ELF-1 (cell line): ENCODE data around the gene PEX1.
"Not testable (repeated sequence)": the region's sequence is repeated elsewhere in the genome, so short reads cannot be mapped to it uniquely, and the experiment has no call there.

Source experiments
- DNase-seq: peaks from one replicate; pipeline ENCODE4 v3.0.0-alpha.2; 2016; ENCODE audit warnings: low read depth, low spot score

Gene PEX1

DNA sequence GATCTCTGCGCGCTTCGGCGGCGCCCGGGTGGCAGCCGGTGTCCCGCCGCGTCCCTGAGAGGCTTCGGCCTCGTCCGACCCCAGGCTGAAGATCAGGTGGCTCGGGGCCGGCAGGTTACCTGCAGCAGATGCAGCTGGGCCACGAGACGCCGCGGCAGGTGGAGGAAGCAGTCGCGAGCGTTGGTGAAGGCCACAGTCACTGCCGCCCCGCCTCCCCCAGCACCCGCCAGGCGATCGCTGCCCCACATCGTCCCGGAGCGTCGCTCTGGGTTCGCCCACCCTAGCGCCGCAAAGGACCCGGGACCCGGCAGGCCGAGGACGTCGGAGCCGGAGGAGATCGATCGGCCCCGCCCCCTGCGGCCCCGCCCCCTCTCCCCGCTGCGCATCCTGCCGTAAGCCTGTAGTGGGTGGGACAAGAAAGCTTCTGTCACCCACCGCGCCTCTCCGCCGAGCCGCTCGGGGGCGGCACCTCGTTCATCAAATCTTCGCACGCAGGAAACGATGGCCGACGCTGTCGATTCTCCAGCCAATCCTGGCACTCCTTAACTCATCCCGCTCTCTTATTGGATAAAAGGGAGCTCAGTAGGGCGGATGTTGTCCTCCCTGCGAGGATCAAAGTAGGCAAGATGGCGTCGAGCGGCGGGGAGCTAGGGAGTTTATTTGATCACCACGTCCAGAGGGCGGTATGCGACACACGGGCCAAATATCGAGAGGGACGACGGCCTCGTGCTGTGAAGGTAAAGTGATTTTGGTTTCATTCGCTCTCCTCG is at the start of gene PEX1, which contains the start of gene RBM48:
TSS of gene PEX1 (minus strand) at position 333 of the 770 bp plus-strand sequence. CDS start at position 248, 85 bp downstream.
TSS of gene RBM48 (plus strand) at position 608 of the 770 bp plus-strand sequence. CDS start at position 627, 19 bp downstream.
- peak; percentile 99 for DNase-seq

DNA sequence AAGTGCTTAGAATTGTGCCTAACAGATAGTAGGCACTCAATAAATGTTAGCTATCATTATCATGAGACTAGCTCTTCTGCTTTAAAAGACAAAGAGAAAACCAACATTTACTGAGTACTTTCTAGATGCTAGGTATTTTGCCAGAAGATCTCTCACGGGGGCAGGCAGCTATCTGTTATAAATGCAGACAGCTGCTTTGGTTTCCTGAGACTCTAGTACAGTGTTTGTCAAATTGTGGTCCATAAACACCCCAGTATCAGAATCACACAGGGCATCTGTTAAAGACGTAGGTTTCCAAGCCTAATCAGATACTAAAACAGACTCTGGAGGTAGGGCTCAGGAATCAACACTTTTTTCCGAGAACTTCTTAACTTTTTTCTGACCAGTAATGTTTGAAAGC is 48.0 kb upstream of the PEX1 start:
- no peak for DNase-seq

DNA sequence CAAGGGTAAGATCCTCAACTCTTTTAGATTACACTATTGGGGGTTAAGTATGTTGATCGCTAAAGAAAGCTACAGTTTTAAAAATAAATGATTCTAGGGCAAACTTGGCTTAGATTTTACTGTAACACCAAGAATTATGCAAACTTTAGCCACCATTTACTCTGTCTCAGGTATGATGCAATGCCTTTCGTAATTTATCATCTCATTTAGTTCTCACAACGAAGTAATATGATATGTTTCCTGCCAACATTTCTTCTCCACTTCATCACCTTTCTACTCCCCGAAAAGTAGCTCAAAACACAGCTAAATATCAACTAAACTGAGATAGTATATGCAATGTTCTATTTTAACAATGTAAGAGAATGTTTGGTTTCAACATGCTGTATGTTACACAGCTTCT is 40.8 kb upstream of the PEX1 start:
- no peak for DNase-seq

DNA sequence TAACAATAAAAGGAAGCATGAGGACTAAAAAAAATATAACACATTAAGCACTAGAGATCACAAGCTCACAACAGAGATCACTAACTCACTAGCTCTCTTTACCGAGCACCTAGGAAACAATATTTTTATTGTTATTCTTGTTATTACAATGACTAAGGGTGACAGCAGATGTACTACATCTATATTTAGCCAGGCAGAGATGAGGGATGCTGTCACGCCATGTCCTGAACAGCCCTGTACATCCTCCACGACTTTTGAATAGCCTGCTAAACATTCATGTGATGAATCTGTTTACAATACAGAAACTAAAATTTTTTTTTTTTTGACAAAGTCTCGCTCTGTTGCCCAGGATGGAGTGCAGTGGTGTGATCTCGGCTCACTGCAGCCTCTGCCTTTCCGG is 39.1 kb upstream of the PEX1 start:
- DNase-seq, result no peak

DNA sequence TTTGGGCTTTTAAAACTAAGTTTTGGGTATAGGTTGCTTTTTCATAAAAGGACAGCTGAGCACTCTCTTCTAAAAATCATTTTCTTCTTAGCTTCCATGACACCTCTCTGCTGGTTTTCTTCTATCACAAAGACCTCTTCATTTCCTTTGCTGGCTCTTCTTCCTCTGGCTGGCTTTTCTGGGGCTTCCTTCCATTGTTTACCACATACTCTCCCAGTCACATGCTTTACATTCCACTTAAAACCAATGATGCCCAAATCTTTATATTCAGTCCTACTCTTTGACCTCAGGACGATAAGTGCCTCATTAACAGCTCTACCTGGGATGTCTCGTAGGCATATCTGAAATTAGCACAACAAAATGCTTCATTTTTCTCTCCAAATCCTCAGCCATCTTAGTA is 35.0 kb upstream of the PEX1 start:
- DNase-seq, result no peak

DNA sequence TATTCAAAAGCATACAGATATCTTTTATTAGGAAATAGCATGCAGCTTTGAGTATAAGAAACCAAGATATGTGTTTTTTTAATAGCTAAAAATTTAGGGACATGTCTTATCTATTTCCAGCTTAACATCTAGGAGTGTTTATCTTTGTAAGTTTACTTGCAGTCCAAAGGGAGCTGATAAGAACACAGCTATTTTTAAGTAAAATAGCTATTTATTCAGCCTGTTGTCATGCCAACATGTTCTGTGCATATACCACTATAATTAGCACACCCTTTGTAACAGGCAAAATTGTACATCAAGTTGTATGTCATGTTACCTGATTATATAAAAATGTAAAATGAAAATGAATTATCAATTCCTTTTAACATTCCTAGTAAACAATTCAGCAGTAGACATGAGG is 32.3 kb upstream of the PEX1 start:
- no peak for DNase-seq

DNA sequence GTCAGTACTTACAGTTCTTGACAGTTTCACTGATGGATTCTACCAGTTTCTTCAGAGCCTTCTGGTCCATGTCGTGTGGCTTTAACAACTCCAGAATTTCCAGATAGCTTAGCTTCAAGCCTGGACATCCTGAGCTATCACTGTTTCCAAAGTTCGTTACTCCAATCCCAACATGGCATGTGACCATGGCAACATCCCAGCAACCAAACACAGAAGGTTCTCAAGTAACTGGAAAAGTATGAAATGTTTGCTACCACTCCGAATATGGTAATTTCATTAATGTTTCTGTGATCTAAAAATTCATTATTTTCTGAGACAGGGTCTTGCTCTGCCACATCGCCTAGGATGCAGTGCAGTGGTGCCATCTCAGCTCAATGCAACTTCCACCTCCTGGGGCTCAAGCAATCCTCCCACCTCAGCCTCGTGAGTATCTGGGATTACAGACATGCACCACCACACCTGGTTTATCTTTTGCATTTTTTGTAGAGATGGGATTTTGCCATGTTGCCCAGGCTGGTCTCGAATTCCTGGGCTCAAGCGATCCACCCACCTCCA is 29.6 kb upstream of the PEX1 start:
- no peak for DNase-seq

DNA sequence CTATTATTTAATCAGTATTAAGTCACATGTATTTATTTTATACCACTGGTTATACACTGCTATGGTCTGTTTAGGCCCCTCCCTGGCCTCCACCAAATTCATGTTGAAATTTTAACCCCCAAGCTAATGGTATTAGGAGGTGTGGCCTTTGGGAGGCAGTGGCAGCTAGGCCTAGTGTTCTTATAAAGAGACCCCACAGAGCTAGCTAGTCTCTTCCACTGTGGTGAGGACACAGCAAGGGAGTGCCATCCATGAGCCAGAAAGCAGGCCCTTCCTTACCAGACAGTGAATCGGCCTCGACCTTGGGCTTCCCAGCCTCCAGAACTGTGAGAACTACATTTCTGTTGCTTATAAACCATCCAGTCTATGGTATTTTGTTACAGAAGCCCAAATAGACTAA is 28.9 kb upstream of the PEX1 start:
- DNase-seq, result no peak

DNA sequence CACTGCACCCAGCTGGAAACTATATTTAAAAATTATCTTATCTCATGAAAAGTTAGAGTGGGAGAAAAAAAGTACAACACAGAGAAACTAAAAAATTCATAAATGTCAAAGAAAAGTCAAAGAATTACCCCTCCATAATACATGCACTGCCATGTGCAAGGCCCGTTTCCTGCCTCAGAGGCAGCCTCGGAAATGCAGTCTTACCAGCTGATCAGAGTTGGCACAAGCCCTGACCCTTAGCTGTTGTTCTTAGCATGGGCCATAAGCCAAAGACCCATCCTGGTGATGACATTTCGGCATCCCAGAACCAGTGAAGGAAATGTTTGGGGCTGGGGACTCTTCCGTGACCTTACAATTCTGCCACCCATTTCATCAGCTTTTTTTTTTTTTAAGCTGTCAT is 21.9 kb upstream of the PEX1 start:
- no peak for DNase-seq

DNA sequence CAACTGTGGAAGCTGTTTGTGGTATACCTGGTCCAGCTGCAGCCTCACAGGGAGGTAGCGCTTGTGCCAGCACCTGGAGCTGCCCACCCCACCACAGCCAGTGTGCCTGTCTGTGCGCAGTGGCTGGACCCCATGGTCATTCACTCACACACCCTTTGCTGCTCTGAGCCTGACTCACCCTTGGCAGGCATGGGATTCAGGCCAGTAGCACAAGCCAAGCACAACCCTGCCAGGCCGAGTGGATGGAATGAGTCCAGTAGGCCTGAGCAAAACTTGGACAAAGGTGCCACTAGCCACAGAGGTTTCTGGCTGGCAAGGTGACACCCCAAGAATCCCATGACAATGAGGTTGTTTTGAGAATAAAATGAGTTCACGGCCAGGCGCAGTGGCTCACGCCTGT is 19.3 kb upstream of the PEX1 start:
- DNase-seq, result no peak

DNA sequence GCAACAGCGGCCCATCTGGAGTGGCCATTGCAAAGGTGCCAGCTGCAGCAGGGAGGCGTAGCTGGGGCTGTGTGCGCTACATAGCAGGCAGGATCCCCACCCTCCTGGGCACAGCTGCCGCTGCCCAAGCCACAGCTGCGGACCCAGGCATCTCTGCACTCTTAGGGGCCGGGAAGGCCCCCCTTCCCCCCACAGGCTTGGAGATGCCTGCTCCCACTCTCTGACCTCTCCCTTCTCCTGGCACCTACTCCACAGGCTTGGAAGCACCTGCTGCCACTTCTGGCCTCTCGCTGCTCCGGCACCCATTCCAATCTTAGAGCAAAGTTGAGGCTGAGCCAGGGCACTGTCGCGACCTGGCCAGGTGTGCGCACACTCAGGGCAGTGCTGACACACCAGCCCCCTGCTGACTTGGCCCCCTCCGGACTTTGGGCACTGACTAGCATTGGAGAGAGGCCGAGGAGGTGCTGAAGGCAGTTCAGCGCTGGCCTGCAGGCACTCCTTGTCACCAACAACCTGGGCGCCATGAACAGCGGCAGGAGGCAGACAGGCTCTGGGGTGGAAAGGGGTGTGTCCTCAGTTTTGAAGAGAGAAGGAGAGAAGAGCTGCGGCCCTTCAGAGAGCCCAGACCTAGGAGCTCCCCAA is 18.7 kb upstream of the PEX1 start:
- DNase-seq, result no peak

DNA sequence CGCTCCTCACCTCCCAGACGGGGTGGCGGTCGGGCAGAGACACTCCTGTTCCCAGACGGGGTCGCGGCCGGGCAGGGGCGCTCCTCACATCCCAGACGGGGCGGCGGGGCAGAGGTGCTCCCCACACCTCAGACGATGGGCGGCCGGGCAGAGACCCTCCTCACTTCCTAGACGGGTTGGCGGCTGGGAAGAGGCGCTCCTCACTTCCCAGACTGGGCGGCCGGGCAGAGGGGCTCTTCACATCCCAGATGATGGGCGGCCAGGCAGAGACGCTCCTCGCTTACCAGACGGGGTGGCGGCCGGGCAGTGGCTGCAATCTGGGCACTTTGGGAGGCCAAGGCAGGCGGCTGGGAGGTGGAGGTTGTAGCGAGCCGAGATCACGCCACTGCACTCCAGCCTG is 16.8 kb upstream of the PEX1 start:
- not testable (repeated sequence) for DNase-seq

DNA sequence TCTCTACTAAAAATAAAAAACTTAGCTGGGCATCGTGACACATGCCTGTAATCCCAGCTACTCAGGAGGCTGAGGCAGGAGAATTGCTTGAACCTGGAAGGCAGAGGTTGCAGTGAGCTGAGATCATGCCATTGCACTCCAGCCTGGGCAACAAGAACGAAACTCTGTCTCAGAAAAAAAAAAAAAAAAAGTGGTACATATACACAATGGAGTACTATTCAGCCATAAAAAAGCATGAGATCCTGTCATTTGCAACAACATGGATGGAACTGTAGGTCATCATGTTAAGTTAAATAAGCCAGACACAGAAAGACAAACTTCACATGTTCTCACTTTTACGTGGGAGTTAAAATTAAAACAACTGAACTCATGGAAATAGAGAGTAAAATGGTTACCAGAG is 15.2 kb upstream of the PEX1 start:
- DNase-seq, result not testable (repeated sequence)

DNA sequence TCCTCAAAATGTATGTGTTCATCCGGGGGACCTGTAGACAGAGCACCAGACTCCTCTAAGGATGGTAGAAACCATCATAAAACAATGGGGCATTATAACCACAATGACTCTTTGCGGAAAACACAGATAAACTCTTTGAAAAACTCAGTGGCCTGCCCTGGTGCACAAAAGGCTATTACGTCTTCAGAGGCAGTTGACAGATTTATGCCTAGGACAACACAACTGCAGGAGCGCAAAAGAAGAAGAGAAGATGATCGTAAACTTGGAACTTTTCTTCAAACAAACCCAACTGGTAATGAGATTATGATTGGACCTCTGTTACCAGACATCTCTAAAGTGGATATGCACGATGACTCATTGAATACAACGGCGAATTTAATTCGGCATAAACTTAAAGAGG is 6.3 kb upstream of the PEX1 start:
- DNase-seq, result no peak

DNA sequence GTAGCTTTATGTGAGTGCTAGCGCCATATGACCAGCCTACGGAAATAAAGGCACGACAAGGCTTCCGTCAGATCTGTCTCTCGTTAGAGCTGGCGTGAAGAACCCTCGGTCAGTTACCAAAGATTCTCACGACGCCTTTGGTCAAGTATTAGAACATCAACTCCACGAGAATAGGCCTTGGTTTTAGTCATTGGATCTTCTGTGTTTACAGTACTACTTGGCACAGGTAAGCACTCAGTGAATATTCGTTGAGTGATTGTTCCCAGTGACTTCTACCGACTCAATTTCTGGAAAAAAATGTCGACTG is 591 bp upstream of the PEX1 start:
- no peak for DNase-seq

DNA sequence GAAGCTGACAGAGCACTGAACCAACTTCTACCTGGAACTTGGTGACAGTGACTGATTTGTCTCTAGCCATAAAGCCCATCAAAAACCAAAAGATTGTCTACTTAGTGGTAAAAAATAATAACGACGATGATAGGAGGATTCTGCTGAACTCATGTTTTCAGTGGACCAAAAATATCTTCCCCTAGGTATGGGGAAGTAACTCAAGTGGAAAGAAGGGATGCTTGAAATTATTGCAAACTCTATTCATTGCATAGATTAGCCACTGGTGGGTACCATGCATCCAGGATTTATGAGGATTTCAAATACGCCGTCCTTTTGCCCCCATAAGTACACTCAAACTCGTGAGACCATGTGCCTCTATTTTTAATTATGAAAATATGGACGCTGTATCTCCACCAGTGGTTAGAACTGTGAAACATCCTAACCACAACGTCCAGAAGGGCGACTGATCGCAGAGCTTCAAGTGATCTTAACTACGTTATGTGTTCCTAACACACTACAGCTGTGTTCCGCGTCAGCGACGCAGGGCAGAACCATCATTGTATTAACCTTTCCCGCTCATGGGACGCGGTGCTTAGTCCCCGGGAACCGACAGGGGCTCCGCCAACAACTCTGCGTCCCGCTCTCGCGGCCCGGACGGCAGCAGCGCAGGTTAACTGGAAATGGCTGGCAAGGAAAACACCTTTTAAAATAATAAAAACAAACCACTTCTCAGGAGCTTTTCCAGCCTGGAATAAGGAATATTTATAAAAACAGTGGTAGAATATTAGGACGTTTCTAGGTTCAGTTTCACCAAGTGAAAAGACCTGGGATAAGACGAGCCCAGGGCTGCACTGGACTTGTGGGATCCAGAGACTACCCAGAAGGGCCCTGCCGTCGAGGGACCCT is 776 bp downstream of the PEX1 start:
- DNase-seq, result peak; percentile 58

DNA sequence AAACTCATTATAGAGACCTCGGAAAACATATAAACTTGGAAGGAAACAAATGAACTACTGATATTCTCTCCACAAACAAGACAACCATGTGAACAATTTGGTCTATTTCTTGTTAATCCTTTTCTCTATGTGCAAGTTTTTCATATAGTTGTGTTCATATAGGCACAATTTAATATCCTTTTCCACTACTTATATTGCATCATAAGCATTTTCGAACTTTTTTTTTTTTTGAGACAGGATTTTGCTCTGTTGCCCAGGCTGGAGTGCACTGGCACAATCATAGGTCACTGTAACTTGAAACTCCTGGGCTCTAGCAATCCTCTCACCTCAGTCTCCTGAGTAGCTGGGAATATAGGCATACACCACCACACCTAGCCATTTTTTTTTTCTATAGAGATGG is 5.2 kb downstream of the PEX1 start:
- no peak for DNase-seq

DNA sequence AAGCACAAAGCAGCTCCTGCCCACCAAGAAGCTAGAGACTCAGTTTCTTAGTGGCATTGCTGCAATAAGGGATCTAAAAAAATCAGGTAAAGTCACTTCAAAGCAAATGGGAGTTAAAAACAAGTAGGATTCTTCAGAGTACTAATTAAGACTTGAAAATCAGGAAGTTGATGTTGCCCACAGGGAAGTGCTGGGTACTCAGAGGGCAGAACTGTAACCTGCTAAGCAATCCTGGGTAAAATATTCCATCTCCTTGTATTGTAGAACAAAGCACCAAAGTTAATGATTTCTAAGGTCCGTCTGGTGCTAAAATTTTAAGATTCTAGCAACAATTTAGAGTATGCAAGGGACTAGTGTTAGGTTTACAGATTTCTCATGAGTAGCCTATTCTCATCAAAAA is 8.3 kb downstream of the PEX1 start:
- no peak for DNase-seq

DNA sequence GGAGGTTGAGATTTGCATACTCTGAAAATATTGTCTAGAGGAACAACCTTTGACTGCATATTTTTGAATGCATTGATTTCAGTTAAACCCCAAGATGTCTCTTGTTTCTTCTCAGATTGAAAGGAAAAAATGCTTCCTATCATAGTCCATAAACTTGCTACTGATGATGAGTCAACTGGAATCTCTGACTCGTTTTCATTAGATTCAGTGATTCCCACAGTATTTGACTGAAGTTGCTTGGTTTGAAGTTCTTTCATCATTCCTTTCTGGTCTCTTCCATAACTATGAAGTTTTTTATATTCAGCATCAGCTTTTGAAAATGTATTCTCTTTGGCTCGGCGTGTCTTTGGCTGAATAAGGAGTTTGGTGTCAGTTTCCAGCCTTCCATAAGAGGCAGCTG is 10.7 kb downstream of the PEX1 start:
- DNase-seq, result no peak

DNA sequence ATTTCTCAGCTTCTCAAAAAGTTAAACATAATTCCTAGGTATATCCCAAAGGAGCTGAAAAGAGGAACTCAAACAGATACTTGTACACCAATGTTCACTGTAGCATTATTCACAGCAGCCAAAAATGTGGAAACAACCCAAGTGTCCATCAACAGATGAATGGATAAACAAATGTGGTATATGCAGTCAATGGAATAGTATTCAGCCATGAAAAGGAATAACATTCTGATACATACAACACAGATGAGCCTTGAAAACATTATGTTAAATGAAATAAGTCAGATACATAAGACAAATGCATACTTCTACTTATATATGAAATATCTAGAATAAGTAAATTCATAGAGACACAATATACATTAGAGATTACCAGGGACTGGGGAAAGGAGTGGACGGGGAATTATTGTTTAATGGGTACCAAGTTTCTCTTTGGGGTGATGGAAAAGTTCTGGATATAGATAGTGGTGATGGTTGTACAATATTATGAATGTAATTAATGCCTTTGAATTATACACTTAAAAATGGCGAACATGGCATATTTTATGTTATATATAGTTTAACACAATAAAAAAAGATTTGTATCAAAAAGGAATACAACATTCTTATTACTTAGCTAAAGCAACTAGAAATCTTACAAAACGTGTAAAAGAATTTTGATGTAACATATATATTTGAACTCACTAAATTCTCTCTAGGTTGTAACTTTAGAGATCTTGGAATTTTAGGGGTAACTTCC is 15.0 kb downstream of the PEX1 start:
- DNase-seq, result no peak

DNA sequence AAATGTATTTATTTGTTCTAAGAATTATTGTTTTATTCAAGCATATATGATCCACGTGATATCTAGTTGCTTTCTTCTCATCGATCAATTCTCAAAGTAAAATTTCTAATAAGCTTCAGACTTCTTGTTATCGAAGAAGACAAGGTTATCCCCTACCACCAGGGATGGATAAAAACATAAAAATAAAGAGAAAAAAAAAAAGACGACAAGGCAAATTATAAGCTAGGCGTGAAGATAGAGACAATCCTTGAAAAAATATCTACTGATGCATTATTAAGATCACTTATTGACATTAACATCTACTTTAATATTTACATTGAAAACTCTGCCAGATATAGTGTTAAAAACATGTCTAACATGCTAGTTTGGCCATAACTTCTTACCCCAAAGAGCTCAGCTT is 19.4 kb downstream of the PEX1 start:
- no peak for DNase-seq

DNA sequence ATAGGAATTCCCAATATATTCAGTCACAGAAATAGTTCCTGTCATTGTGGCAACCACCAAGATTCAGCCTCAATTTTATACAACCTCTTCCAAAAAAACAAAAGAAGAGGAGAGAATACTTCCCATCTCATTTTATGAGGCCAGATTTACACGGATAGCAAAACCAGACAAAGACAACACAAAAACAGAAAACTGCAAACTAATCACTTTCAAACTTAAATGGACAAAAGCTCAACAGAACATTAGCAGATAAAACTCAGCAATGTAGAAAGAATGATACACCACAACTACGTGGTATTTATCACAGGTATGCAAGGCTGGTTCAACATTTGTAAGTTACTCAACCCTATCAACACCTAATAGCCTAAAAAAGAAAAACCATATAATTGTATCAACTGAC is 22.0 kb downstream of the PEX1 start:
- DNase-seq, result no peak
